ENCODE data around the gene CLN5. TPM values are rescaled to one million over a fixed set of nuclear protein-coding genes. Genes with fewer than 3 reads are reported as not detected.

Gene CLN5
- total and polyA plus RNA-seq, 7 donors = 7.8 to 29.3 (median 14.0) TPM

DNA sequence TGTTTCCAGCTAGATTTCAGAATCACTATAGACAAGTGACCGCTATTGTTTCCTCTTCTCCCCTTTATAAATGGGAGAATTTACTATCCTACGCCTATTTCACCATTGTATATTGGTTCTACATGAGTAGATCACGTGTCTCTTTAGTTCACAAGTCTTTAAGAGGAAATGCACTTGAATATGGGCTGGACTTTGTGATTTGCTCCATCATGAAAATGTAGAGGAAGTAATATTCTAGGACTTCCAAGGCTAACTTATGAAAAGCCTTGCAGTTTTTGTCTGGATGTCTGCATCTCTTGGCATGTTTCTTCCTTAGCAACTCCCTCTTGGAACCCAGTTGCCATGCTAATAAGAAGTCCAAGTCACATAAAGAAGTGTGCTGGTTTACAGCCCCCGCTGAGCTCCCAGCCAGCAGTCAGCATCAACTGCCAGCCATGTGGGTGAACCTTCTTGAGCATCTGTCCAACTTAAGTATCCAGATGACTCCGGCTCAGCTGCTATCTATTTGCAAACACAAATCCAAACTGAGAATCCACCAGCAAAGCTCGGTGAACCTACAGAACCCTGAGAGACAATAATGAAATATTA lies 39.9 kb downstream of the CLN5 start:
- intact Hi-C loops (cut with DNase I) = no loop called here
- no peaks in the 10 kb centered on the region for H3K36me3 ChIP-seq
- no peaks in the 10 kb centered on the region for H3K9me3 ChIP-seq
- WGBS, 2 donors = 88 to 94% methylated on average over 6 of the region's 6 CpGs
- TF ChIP-seq, protein P1, sequence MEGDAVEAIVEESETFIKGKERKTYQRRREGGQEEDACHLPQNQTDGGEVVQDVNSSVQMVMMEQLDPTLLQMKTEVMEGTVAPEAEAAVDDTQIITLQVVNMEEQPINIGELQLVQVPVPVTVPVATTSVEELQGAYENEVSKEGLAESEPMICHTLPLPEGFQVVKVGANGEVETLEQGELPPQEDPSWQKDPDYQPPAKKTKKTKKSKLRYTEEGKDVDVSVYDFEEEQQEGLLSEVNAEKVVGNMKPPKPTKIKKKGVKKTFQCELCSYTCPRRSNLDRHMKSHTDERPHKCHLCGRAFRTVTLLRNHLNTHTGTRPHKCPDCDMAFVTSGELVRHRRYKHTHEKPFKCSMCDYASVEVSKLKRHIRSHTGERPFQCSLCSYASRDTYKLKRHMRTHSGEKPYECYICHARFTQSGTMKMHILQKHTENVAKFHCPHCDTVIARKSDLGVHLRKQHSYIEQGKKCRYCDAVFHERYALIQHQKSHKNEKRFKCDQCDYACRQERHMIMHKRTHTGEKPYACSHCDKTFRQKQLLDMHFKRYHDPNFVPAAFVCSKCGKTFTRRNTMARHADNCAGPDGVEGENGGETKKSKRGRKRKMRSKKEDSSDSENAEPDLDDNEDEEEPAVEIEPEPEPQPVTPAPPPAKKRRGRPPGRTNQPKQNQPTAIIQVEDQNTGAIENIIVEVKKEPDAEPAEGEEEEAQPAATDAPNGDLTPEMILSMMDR (IDR thresholded peaks at IDR 0.05) = no peak
- TF ChIP-seq POLR2AphosphoS5 (IDR thresholded peaks at IDR 0.05) = no peak
- TF ChIP-seq EP300 (IDR thresholded peaks at IDR 0.05) = no peak
- TF ChIP-seq POLR2A (IDR thresholded peaks at IDR 0.05) = no peak
- no peaks in the 10 kb centered on the region for H3K27me3 ChIP-seq
- no peak overlapping the region for H3K27ac ChIP-seq
- no peak for DNase-seq
- peaks cover 0 to 12% (median 7%) of the 10 kb centered on the region in 4 donors for H3K4me1 ChIP-seq
- H3K4me3 ChIP-seq = no peak overlapping the region

DNA sequence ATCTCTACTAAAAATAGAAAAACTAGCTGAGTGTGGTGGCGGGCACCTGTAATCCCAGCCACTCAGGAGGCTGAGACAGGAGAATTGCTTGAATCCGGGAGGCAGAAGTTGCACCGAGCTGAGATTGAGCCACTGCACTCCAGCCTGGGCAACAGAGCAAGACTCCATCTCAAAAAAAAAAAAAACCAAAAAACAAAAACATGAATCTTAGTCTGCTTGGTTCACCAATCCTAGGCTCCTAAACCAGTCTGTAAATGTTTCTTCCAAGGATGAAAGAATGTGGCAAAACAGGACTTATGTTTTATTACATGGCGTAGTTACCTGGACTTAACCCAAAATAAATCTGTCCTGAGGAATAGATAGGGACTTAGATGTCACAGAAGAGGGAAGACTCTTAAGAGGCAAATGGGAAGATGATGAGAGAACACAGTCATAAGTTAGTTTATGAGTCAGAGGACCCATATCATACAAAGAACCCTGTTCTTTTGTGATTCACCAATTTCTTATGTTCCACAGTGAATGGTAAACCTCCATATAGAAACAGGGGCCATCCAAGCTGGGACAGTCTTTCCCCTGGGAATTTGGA lies 41.9 kb downstream of the CLN5 start:
- TF ChIP-seq, protein P1 (IDR thresholded peaks at IDR 0.05) = no peak
- no peak for TF ChIP-seq POLR2A (IDR thresholded peaks at IDR 0.05)
- TF ChIP-seq POLR2AphosphoS5 (IDR thresholded peaks at IDR 0.05) = no peak
- TF ChIP-seq EP300 (IDR thresholded peaks at IDR 0.05) = no peak
- Histone ChIP-seq H3K27ac (no peak overlapping the region), H3K27me3 (no peaks in the 10 kb centered on the region), H3K36me3 (no peaks in the 10 kb centered on the region), H3K9me3 (no peaks in the 10 kb centered on the region), H3K4me1 (no peaks in the 10 kb centered on the region), H3K4me3 (no peak overlapping the region)
- DNase-seq = no peak
- intact Hi-C loops (cut with DNase I) = no loop called here
- WGBS, 2 donors = 78 to 90% methylated on average over 4 of the region's 4 CpGs

DNA sequence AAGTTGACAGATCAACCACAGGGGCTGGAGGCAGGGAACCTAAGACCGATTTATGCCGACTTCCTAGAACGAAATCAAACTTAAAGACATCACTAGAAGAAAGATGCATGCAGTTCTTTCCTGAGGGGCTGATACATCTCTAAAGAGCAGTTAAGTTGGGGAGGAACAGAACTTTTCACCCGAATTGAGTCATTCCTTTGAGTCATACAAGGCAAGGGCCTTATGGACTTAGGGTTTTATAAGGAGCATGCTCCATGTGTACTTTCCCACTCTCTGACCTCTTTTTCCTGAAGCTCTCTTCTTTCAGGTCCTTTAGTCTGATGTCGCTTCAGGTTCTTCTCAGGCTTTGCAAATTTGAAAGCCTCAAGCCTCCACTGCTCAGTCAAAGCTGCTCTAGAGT lies 43.0 kb downstream of the CLN5 start:
- DNase-seq = no peak
- Histone ChIP-seq H3K4me3 (no peak overlapping the region), H3K36me3 (no peaks in the 10 kb centered on the region), H3K27me3 (no peaks in the 10 kb centered on the region), H3K9me3 (no peaks in the 10 kb centered on the region), H3K27ac (no peak overlapping the region), H3K4me1 (no peaks in the 10 kb centered on the region)
- WGBS, 2 donors = 94 to 95% methylated on average over 5 of the region's 5 CpGs
- intact Hi-C loops (cut with DNase I) = no loop called here
- no peak for TF ChIP-seq POLR2AphosphoS5 (IDR thresholded peaks at IDR 0.05)
- TF ChIP-seq EP300 (IDR thresholded peaks at IDR 0.05) = no peak
- TF ChIP-seq POLR2A (IDR thresholded peaks at IDR 0.05) = no peak
- TF ChIP-seq, protein P1 (IDR thresholded peaks at IDR 0.05) = no peak

DNA sequence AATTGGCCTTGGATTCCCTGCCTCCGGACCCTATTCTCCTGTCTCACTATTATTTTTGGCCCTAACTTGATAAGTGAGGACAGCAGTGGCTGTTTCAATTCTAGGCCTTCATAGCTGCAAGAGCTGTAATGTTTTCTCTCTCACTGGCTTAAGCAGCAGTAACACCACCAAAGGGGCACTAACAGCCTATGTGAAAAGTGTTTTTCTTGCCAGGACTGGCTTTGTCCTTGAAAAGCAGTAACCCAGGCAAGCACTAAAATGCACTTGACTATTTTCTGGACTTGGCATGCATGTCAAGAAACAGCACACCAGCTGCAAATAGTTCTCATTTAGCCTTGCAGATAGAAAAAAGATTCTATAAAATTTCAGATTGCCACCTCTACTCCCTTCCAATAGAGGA lies 44.4 kb downstream of the CLN5 start:
- TF ChIP-seq EP300 (IDR thresholded peaks at IDR 0.05) = no peak
- no peak for TF ChIP-seq POLR2AphosphoS5 (IDR thresholded peaks at IDR 0.05)
- TF ChIP-seq POLR2A (IDR thresholded peaks at IDR 0.05) = no peak
- TF ChIP-seq, protein P1 (IDR thresholded peaks at IDR 0.05) = no peak
- Histone ChIP-seq H3K4me1 (no peaks in the 10 kb centered on the region), H3K4me3 (no peak overlapping the region), H3K27me3 (no peaks in the 10 kb centered on the region), H3K9me3 (no peaks in the 10 kb centered on the region), H3K27ac (no peak overlapping the region), H3K36me3 (no peaks in the 10 kb centered on the region)
- no peak for DNase-seq
- WGBS, 2 donors = 94 to 95% methylated on average over 1 of the region's 1 CpG
- intact Hi-C loops (cut with DNase I) = no loop called here

All from sigmoid colon (tissue), 7 donors.